ENCODE data around the gene CSNK1G2.

Gene CSNK1G2

DNA sequence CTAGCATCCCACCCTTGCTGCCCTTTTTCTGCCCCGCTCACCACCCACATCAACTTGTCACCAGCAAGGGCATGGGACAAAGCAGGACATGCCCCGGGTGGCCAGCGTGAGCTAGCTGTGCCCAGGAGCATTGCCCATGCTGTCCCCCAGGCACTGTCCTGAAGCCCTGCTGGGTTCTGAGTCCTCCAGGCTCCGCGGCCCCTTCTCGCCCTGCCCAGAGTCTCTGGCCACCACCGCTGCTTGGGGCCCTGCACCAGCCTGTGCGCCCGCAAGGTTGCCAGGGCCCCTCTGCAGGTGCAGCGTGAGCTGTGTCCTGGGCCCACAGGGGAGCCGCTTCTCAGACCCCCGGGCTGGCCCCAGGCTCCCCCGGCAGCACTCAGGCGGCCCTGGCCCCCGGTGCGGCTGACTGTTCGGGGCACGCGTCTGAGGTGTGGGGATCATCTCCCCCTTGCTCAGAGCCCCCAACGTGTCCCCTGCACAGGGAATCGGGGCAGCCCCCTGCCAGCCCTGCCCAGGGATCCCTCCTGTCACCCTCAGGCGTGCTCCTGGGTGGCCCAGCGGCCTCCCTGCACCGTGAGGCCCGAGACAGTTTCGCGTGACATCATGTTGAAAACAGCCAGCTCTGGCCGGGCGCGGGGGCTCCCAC, 4.1 kb downstream of the CSNK1G2 start:
- no peak for DNase-seq

DNA sequence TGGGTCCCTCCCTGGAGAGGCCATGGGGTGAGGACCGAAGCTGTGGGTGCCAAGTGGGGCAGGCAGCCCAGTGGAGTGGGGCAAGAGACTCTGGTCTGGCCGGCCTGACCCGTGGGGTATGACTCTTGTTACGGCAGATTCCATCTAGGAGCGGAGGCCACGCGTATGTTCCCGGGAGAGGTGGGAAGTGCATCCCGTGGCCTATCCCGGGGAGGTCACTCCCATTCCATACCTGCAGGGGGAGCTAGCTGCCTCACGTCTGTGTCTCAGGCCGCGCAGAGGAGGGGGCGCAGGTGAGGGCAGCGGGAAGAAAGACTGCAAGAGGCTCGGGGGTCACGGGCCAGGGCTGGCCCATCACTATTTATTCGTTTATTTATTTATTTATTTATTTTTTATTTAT, 4.9 kb downstream of the CSNK1G2 start:
- no peak for DNase-seq

DNA sequence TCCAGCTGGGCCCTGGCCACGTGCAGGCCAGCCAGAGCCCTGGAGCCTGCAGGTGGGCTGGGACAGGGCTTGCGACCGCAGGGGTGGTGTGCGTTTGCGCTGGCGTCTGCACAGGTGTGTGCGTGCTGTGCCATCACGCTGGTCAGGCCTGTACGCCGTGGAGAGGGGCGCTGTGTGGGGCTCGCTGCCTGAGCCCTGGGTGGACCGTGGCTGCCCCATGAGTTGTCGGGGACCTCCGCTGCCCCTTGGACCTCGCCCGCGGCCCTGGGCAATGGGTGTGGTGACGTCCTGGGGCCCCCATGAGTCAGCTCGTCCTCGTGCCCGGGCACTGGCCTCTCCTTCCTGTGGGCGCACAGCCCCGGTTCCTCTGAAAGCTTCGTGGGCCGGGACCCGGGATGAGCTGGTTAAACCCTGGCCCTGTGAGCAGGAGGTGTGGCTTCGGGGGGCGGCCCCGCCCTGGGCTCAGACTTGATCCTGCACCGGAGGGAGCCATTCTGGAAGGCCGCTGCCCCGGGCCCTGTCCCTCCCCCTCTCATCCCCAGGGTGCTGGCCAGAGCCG, 6.8 kb downstream of the CSNK1G2 start:
- no peak for DNase-seq

DNA sequence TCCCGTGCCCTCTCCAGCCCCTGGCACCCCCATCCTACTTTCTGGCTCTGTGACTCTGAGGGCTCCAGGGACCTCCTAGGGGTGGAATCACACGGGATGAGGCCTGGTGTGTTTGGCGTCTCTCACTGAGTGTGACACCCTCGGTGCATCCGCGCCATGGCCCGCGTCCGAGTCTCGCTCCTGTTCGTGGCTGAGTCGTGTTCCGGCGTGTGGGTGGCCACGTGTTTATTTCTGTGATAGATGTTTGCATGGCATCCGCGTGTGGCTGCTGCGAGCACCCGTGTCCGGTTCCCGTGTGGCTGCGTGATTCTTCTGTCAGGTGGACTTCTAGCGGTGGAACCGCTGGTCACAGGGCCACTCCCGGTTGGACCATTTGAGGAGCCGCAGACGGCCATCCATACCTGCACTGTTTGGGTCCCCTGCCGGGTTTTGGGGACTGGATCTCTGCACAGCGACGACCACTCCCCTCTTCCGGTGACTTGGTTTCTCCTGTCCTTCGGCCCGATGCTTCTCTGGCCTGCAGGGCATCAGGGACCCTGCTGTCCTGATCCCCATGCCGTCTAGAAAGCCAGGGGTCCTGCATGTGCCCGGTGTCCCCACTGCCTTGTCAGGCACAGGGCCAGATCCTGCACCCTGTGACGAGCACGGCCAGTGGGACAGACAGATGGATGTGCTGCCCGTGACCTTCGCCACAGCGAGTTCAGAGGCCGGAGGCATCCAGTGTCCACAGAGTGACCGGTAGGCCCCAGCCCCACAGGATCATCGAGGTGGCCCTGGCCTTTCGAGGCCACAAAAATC, 8.5 kb downstream of the CSNK1G2 start:
- DNase-seq: no peak

DNA sequence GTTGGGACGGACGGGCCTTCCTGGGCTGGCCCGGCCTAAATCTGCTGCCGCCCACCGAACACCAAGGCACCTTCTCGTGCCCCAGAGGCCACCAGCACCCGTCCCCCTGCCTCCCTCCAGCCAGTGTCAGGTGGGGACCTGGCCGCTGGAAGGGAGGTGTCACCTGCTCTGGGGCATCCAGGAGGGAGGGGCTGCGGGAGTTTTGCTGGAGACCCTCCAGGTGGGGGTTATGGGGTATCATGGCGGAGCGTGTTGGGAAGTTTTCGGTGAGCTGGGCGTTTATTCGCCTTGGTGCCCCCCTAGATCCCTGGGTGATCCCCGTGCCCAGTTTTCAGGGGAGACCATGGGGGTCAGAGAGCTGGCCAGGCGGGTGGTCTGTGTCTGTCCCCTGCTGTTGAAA, 9.7 kb downstream of the CSNK1G2 start:
- DNase-seq: no peak

DNA sequence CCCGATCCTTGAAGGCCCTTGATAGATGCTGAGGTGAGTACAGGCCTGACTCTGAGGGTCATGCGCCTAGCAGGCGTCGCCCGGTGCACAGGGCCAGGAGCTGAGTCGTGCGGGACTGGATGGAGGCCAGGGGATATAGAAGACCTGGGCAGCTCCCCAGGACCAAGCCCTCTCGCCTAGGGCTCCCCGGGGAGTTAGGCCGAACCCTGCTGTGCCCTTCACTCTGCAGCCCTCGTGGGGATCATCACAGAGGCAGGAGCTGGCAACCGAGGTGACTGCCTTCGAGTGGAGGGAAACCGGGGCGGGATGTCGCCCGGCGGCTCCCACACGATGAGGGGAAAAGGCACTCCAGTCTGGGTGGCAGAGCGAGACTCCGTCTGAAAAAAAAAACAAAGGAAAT, 11.7 kb downstream of the CSNK1G2 start:
- peak; percentile 28 for DNase-seq

DNA sequence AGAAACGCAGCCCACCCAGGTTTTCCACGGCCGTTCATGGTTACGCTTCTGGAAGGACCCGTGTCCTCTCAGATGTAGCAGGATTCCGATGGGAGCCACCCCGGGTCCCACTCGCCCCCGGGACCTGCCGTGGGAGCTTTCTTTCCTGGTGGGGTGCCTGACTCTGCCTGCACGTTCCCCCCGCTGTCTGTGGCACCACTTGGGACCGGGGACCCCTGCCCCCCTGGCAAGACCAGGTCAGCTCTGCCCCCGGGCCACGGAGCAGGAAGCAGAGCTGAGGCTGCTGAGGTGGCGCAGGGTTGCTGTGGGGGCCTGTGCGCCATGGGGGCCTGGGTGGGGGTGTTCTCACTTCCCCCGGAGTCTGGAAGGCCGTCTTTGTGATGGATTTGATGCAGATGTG, 12.1 kb downstream of the CSNK1G2 start:
- DNase-seq: no peak

DNA sequence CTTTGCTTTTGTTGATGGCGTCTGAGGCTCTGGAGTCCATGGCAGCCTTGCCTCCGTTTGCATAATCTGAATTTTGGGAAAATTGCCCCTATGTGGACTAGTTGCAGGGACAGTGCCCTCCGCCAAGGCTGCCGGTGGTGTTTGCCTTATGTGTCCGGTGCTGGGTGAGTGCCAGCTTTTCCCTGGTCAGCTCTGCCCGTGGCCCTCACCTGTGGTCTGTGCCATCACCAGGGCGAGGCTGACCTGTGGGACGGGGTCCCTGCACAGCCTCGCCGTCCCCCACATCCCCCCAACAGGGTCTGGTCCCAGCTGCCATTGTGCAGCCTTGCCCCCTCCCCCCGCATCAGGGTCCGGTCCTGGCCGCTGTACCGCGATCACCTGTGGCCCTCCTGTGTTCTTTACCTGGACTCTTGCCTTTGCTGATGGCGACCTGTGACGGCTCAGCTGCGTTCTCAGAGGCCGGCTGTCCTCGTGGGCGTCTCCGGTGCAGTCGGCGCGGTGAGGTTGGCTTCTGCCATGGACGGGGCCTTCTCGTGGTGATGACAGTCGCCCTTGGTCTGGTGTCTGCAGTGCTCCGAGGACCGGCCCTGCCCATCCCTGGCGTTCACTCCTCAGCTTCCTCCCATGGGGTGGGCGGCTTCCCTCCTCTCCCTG, 12.6 kb downstream of the CSNK1G2 start:
- no peak for DNase-seq

DNA sequence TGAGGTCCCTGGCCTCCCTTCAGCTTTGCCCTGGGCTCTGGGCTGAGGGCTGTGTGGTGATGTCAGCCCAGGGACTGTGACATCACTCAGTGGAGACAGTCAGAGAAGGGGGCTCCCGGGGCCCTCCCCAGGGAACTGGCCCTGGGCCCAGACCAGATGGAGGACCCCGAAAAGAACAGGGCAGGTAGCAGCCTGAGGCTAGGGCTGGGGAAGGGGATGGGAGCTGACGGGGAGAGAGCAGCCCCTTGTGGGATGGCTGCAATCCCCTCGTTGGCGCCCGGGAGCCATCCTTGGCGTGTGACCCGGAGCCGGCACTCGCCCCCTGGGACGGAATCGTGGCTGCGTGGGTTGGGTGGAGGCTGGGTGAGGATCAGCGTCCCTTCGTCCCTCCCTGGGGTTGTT, 13.6 kb downstream of the CSNK1G2 start:
- no peak for DNase-seq

DNA sequence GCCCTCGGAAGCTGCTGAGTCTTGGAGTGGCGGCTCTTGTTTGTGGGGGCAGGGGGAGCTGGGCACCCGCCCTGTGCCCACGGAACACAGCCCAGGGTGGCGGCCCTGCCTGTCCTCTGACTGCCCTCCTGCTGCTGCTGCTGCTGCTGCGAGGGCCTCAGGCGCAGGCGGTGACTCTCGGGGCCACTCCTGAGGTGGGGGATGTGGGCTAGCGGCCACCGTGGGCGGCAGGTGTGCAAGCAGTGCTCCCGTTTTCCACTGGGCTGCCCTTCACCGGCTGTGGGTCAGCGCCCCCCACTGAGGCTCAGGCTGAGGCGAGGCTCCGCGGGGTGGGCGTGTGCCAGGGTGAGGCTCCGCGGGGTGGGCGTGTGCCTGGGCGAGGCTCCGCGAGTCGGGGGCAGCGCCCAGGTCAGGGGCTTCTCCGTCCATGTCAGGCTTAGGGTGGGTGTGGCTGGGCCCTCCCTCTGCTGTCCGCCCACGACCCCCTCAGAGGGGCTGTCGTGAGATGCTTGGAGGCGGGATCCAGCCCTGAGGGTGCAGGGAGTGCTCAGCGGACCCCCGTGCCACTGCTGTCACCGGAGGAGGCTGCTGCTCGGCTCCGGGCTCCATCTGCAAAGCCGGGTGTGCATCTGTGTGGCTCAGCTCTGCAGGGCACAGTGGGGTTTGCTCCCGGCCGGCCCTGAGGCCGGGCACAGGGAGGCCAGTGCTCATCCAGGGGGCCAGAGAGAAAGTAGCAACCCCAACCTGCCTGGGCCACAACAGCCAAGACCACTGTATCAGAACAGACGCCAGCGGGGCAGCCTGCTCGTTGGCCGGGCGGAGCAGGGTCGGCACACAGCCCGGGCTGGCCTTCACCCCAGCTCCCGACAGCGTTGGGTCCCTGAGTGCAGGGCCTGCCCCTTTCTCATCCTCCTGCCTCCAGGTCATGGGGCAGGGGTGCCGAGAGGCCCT, 14.5 kb downstream of the CSNK1G2 start:
- DNase-seq: no peak

DNA sequence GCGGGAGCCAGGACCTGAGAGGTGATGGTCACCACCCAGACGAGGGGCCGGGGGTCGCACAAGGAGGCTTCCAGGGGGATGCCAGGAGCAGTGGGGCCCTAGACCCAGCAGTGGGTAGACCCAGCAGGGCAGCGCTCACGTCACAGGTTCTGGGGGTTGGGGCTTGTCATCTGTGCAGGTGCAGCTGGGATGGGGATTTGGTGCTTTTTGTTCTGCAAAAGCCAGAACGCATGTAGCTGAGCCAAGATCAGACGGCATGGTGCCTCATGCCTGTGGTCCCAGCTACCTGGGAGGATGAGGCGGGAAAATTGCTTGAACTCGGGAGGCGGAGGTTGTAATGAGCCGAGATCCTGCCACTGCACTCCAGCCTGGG, 15.1 kb downstream of the CSNK1G2 start:
- DNase-seq: no peak

DNA sequence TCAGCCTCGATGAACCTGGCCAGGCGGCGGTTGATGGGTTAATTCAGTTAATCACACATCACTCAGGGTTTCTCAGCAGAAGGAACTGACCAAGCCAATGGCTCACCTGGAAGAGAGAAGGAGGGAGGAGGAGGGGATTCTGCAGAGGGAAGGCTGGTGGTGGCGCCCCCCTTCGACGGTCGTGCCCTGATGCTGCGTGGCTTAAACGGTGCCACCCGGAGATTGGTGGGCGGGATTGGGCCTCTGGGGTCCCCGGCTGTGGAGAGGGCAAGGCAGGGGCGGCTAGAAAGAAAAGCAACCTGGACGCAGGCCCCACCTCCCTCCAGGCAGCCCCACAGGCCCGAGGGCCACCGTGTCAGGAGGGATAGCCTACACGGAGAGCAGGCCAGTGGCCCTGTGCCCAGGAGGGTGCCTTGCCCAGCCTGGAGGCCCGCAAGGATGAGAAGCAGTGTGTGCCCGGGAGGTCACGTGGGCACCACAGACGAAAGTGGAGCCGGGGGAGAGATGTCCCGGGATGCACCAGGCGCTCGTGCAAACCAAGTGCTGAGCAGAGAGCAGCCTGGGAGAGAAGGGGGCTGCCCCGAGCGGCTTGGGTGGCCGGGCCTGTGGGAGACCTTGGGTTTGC, 16.0 kb downstream of the CSNK1G2 start:
- no peak for DNase-seq

DNA sequence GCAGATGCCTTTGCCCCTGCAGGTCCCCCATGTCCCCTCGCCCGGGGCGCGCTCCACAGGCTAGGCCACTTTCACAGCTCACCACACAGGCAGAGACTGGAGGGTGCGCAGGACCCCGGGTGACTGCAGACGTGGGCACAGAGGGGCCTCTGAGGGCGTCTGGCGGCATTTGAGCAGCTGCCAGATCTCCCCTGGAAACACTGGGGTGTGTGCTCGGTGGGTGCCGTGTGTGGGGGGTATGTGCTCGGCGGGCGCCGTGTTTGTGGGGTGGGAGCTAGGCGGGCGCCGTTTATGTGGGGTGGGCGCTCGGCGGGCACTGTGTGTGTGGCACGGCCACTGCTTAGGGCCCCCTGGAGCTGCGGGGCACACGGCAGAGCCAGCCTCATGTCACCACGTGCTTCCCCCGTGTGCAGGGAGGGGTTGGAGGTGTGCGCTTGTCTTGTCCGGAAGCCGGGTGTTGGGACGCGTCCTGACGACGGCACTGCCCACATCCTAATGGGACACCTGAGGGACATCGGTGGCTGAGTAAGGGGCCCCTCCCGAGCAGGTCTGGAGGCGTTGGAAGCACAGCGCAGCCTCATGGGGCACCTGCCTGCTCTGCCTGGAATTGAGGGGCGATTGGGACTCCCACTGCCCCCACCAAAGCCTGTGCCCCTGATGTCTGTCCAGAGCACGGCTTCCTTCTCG, 16.7 kb downstream of the CSNK1G2 start:
- DNase-seq: no peak

DNA sequence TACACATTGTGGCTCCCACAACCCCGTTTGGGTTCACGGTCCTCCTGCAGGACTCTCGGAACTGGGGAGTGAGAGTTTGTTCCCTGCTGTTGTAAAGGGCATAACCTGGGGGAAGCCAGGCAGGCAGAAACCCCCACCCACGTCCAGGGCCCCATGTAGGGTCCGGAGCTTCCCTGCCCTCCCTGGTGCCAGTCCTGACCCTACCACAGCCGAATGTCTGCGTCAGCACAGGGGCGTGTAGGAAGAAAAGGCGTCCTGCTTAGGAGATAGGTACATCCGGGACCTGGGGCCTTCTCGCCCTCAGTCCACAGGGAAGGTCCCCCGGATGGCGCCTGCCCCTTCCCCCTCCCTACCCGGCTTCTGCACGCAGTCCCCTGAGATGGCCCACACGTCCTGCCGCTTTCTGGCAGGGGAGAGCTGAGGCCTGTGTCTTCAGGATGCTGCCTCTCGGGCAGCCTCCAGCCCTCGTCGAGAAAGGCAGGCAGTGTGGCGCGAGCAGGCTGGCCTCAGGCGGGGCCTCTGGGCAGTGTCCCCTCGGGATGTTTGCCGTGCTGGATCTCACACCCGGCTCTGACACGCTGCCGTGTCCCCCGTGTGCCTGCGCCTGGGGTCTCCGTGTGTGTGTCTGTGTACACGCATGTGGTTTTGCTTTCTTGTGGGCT, 19.1 kb downstream of the CSNK1G2 start:
- no peak for DNase-seq

DNA sequence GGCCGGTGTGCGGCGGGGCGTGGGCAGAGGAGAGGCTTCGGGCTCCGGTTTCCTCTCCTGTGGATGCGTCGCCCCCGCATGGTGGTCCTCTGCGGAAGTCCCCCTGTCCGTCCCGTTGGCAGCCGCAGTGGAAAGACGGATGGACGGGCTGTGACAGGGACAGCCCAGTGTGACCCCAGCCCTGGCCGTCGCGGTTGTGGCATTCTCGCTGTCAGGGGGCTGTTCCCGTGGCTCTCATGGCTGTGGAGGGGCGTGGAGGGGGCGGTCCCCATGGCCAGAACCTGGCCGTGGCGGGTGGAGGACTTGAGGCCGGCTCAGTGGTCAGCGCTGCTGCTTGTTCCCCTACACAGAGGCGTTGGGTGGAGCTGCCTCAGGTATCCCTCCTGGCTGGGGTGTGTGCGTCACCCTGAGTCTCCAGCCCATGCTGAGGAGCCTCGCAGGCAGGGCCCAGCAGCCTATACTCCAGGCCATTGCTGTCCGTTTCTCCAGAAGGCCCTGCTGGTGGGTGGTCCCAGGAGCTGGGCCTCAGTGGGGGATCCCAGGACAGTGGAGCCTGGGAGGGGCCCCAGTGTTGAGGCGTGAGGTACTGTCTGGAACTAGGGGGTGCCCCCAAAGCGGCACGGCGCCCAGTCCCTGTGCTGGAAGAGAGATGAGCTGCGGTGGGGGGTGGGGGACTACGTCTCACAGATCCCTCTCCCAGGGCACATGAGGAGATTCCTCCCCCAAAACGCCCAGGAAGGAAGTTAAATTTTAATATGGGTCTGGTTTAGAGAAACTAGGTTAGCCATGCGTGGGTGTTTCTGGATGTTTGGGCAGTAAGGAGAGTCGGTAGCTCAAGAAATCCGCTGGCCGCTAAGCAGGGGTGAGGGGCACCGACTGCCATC, 20.3 kb downstream of the CSNK1G2 start:
- no peak for DNase-seq

DNA sequence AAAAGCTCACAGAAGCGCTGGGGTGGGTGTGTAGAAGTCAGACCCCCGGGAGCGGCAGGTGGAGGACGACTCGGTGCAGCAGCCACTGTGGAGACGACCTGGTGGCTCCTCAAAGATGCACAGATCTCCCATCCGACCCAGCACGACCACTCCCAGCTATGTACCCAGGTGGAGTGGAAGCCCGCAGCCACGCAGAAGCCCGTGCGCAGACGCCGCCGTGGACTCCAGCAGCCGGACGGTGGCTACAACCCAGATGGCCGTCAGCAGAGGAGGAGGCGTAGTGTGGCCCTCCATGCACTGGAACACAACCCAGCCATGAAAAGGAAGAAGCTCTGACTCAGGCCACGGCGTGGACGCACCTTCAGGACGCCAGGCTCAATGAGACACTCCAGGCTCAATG, 21.7 kb downstream of the CSNK1G2 start:
- DNase-seq: no peak

DNA sequence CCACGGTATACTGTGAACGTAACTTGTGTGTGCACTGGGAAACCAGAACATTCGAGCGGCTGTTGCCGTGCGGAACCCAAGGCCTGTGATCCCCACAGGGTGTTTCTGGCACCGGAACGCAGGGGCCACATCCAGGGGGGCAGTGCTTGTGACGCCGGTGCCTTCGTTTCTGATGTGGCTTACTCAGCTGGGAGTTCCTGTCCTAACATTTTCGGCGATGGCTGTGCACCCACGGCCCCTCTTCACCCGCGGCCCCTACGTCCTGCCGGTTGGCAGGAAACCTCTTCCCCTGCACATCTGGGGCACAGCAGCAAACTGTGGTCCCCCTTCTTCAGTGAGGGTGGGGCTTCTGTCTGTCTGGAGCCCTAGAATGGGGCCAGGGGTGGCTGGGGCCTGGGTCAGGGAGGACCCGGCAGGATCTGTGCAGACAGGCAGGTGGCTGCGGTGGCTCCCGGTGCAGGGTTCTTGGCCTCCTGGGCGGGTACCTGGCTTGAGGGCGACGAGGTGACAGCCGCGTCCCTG, 26.2 kb downstream of the CSNK1G2 start:
- DNase-seq: no peak

DNA sequence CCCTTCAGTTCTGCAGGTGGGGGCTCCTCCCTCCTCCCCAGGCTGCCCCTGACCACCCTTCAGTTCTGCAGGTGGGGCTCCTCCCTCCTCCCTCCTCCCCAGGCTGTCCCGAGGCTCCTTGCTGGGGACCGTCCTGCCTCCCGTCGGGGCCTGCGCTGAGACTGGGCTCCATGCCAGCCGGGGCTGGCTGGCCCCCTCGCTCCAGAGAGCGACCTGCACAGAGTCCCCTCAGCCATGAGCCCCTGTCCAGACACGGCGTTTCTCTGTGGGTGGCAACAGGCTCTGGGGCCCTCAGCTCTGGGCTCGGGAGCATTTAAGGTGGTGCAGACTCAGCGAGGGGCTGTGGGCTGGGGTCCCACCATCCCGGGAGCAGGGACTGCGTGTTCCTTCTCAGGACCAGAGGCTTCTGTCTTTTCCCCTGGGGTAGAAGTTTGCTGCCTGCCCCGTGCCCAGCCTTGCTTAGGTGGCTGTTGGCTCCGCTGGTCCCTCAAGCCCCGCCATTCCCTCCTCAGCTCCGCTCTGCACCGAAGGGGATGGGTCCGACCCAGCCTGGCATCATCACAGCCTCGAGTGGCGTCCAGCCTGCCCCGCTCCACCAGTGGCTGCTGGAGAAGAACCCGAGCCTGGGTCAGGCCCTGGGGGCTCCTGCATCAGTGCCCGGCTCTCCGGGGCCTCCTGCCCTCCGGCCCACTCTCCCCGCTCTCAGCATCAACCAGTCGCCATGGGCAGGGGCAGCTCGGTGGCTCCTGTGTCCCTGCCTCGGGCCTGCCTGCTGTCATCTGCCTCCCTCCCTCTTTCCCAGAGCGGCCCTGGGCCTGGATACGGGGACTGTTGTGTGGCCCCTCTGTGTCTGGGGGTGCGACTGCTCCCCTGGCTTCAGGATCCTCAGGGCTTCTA, 27.6 kb downstream of the CSNK1G2 start:
- no peak for DNase-seq
